ENCODE data around the gene GNLY. TPM values are rescaled to one million over a fixed set of nuclear protein-coding genes. Genes with fewer than 3 reads are reported as not detected.

The GNLY gene
- total and polyA plus RNA-seq, 9 of the 15 experiments (the other 6 are each of a cell fraction or from before 2014, with no cell fraction given) = not detected

GRCh38 chr2:85660725-85661124, 33.4 kb upstream of the GNLY start:
- no peak overlapping the region for H3K4me2 ChIP-seq (ENCODE audit: insufficient read depth, low read length)
- DNase-seq (ENCODE audit: extremely low read depth in 1 of 4, low spot score in 3 of 4) = no peak
- intact Hi-C loops (cut with micrococcal nuclease) (no loop called here), in situ Hi-C loops (cut with MboI) (no loop called here)
- H3K9me3 ChIP-seq (replicated peaks; ENCODE audit: control insufficient read depth, insufficient read depth, low read depth, low read length) = no peaks in the 10 kb centered on the region
- no peaks in the 10 kb centered on the region for H3K79me2 ChIP-seq (ENCODE audit: control insufficient read depth, insufficient read depth, low read length)
- no TSS peak for BruUV-seq (replicated peaks)
- H3K9ac ChIP-seq (ENCODE audit: insufficient read depth in 1 of 2, low read depth in 2 of 2, low read length in 2 of 2) = no peak overlapping the region
- POLR2A ChIA-PET = interaction anchor here (0.5 to 0.6 kb wide), 2 partner anchors 78 to 782 kb away, joined by 3 read pairs; no protein-coding TSS in a partner anchor
- CTCF ChIA-PET (ENCODE audit: low intra/inter-chr PET ratio) = interaction anchor here (0.7 kb wide), 1 partner anchor 46 kb away, joined by 4 read pairs; no protein-coding TSS in a partner anchor
- H3K4me3 ChIP-seq = no peak overlapping the region
- H3K9me1 ChIP-seq (ENCODE audit: control insufficient read depth, insufficient read depth, low read length) = peaks cover 3% of the 10 kb centered on the region
- ATAC-seq = no peak
- no peak for FAIRE-seq
- no peaks in the 10 kb centered on the region for H3K27me3 ChIP-seq (ENCODE audit: control insufficient read depth in 2 of 2, insufficient read depth in 2 of 2, low read length in 2 of 2)
- 0 out of 2 replicates have a peak, but pooled peaks cover 5% of the 10 kb centered on the region for H4K20me1 ChIP-seq (replicated peaks; ENCODE audit: control insufficient read depth, insufficient read depth, low read length)
- H3K4me1 ChIP-seq (replicated peaks in 1 of 2; ENCODE audit: control insufficient read depth in 2 of 2, insufficient read depth in 2 of 2, low read length in 2 of 2) = peaks cover 3 to 12% of the 10 kb centered on the region in 2 experiments; a peak in 3 of 5 replicates
- TF ChIP-seq ZBTB17 (CRISPR knock-in tag; IDR thresholded peaks at IDR 0.05) = no peak
- no peak for TF ChIP-seq PTTG1 (tag; IDR thresholded peaks at IDR 0.05; ENCODE audit: low read depth)
- no peak for TF ChIP-seq NFXL1 (CRISPR knock-in tag; IDR thresholded peaks at IDR 0.05)
- TF ChIP-seq NFRKB (IDR thresholded peaks at IDR 0.05; ENCODE audit: low read depth) = no peak
- TF ChIP-seq RUNX1 (IDR thresholded peaks at IDR 0.05; ENCODE audit: low read depth) = no peak
- TF ChIP-seq CREB1 (IDR thresholded peaks at IDR 0.05) = no peak
- TF ChIP-seq CREB1 (CRISPR knock-in tag; IDR thresholded peaks at IDR 0.05) = no peak
- TF ChIP-seq ARNT (IDR thresholded peaks at IDR 0.05) = no peak
- TF ChIP-seq CREB5 (CRISPR knock-in tag; IDR thresholded peaks at IDR 0.05) = no peak
- TF ChIP-seq POLR3G (IDR thresholded peaks at IDR 0.05; ENCODE audit: extremely low read depth, insufficient read length, insufficient replicate concordance) = no peak
- TF ChIP-seq SNRNP70 (optimal IDR thresholded peaks at IDR 0.05; ENCODE audit: low read depth, low read length) = no peak
- no peak for TF ChIP-seq ZNF584 (CRISPR knock-in tag; IDR thresholded peaks at IDR 0.05; ENCODE audit: low read depth)
- no peak for TF ChIP-seq RBM17 (IDR thresholded peaks at IDR 0.05; ENCODE audit: borderline replicate concordance, low read depth, low read length)
- no peak for TF ChIP-seq ATF6 (CRISPR knock-in tag; IDR thresholded peaks at IDR 0.05)
- TF ChIP-seq ZNF740 (CRISPR knock-in tag; IDR thresholded peaks at IDR 0.05) = no peak
- no peak for TF ChIP-seq ZNF740 (tag; IDR thresholded peaks at IDR 0.05)
- no peak for TF ChIP-seq FUS (optimal IDR thresholded peaks at IDR 0.05; ENCODE audit: low read depth, low read length)
- no peak for TF ChIP-seq ETV5 (CRISPR knock-in tag; IDR thresholded peaks at IDR 0.05; ENCODE audit: low read depth)
- no peak for TF ChIP-seq KAT8 (IDR thresholded peaks at IDR 0.05; ENCODE audit: low read depth)
- no peak for TF ChIP-seq JUND (IDR thresholded peaks at IDR 0.05; ENCODE audit: borderline replicate concordance, low read depth, low read length)
- no peak for TF ChIP-seq JUND (tag; IDR thresholded peaks at IDR 0.05; ENCODE audit: borderline replicate concordance, low read depth, low read length)
- TF ChIP-seq ZNF184 (CRISPR knock-in tag; IDR thresholded peaks at IDR 0.05) = no peak
- no peak overlapping the region for H3K27ac ChIP-seq (ENCODE audit: extremely low read depth, low read depth, low read length)
- 62% methylated on average over 5 of the region's 7 CpGs for WGBS (ENCODE audit: insufficient coverage, low coverage, missing lambda C conversion rate)
- H2AFZ ChIP-seq (ENCODE audit: low read depth, low read length) = no peak overlapping the region
- H3K36me3 ChIP-seq (ENCODE audit: control insufficient read depth, insufficient read depth, low read length) = peaks cover 5% of the 10 kb centered on the region; the same call in 1 of the 3 replicates
